OCI-LY1 (cell line): Measurements from ENCODE around the gene MVP.

ENCODE experiments used
- H2AFZ ChIP-seq: fragments of 200-600 bp; sonication (generic), shearing (Covaris generic); 2 replicates; pipeline ENCODE4 v1.6.0; 2014; ENCODE audit warnings: antibody characterized with exemption, mild to moderate bottlenecking, low read length
- H3F3A ChIP-seq: fragments of 200-600 bp; sonication (generic), shearing (Covaris generic); 2 replicates; pipeline ENCODE4 v1.6.0; 2014; ENCODE audit warnings: mild to moderate bottlenecking, antibody characterized with exemption, low read length, moderate library complexity; ENCODE audit not compliant: insufficient read depth
- H3K27ac ChIP-seq: fragments of 200-600 bp; sonication (generic); 2 replicates; pipeline ENCODE4 v1.5.1; 2014; ENCODE audit warnings: low read length, mixed run types, mild to moderate bottlenecking, low read depth; ENCODE audit not compliant: poor library complexity, severe bottlenecking
- H3K27me3 ChIP-seq: fragments of 200-600 bp; sonication (generic); 2 replicates; pipeline ENCODE4 v1.6.0; 2014; ENCODE audit warnings: antibody characterized with exemption, mild to moderate bottlenecking, low read length, moderate library complexity; ENCODE audit not compliant: insufficient read depth
- H3K36me3 ChIP-seq: fragments of 200-600 bp; sonication (generic); 2 replicates; pipeline ENCODE4 v1.6.1; 2014; ENCODE audit warnings: mild to moderate bottlenecking, antibody characterized with exemption, low read length, moderate library complexity, mixed read lengths; ENCODE audit not compliant: insufficient read depth
- H3K4me1 ChIP-seq: fragments of 200-600 bp; sonication (generic); 2 replicates; pipeline ENCODE4 v1.5.1; 2014; ENCODE audit warnings: mild to moderate bottlenecking, low read length, moderate library complexity; ENCODE audit not compliant: insufficient read depth, severe bottlenecking
- H3K4me2 ChIP-seq: fragments of 200-600 bp; sonication (generic), shearing (Covaris generic); 2 replicates; pipeline ENCODE4 v1.6.1; 2014; ENCODE audit warnings: low read length
- H3K4me3 ChIP-seq: fragments of 200-600 bp; sonication (generic); 2 replicates; pipeline ENCODE4 v1.5.1; 2014; ENCODE audit warnings: low read length, low read depth, mild to moderate bottlenecking, mixed read lengths; ENCODE audit not compliant: poor library complexity, severe bottlenecking
- H3K79me2 ChIP-seq: fragments of 200-600 bp; shearing (Covaris generic); 2 replicates; pipeline ENCODE4 v1.6.1; 2016; ENCODE audit warnings: mixed run types, low read length, mixed read lengths; ENCODE audit not compliant: insufficient read depth
- H3K9ac ChIP-seq: fragments of 200-600 bp; sonication (generic), shearing (Covaris generic); 2 replicates; pipeline ENCODE4 v1.6.1; 2014; ENCODE audit warnings: mild to moderate bottlenecking, low read length, mixed read lengths
- H3K9me2 ChIP-seq: fragments of 200-600 bp; sonication (generic), shearing (Covaris generic); 2 replicates; pipeline ENCODE4 v1.6.1; 2014; ENCODE audit warnings: low read depth, mild to moderate bottlenecking, low read length, mixed read lengths
- H3K9me3 ChIP-seq: fragments of 200-600 bp; shearing (Covaris generic); 2 replicates; pipeline ENCODE4 v1.6.1; 2014; ENCODE audit warnings: low read length, mixed read lengths
- H4K20me1 ChIP-seq: fragments of 200-600 bp; sonication (generic), shearing (Covaris generic); 2 replicates; pipeline ENCODE4 v1.6.0; 2016; ENCODE audit warnings: mild to moderate bottlenecking, low read length; ENCODE audit not compliant: insufficient read depth
- EZH2 ChIP-seq: fragments of 200-600 bp; sonication (generic), shearing (Covaris generic); IDR thresholded peaks from 2 replicates; pipeline ENCODE4 v1.8.0; 2017; ENCODE audit warnings: borderline replicate concordance, mixed run types, mild to moderate bottlenecking, antibody characterized with exemption, low read length, moderate library complexity, mixed read lengths
- TF ChIP-seq, protein P1 (sequence below): fragments of 200-600 bp; sonication (generic), shearing (Covaris generic); IDR thresholded peaks from 2 replicates; pipeline ENCODE4 v1.5.1; 2017; ENCODE audit warnings: mild to moderate bottlenecking, antibody characterized with exemption, low read length, moderate library complexity, mixed read lengths

The MVP gene

DNA sequence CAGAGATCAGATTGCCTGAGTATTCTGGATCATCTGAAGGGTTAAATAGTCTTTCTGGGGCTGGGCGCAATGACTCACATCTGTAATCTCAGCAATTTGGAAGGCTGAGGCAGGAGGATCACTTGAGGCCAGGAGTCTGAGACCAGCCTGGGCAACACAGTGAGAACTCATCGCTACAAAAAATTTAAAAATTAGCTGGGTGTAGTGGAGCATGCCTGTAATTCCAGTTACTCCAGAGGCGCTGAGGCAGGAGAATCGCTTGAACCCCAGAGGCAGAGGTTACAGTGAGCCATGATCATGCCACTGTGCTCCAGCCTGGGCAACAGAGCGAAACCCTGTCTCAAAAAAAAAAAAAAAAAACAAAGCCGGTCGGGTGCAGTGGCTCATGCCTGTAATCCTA is 15.7 kb downstream of the MVP start:
- H3K79me2 ChIP-seq, result no peaks in the 10 kb centered on the region

DNA sequence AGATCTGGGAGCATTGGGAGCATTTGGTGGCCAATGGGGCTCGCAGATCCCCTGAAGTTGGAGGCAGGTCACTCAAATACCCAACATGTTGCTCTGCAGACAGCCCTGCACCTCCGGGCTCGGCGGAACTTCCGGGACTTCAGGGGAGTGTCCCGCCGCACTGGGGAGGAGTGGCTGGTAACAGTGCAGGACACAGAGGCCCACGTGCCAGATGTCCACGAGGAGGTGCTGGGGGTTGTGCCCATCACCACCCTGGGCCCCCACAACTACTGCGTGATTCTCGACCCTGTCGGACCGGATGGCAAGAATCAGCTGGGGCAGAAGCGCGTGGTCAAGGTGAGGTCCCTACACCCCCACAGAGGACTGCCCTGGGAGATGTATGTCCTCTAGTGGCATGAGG is 16.4 kb downstream of the MVP start:
- Histone ChIP-seq H3K9me3 (no peaks in the 10 kb centered on the region), H3K36me3 (no peaks in the 10 kb centered on the region), H3K27me3 (no peaks in the 10 kb centered on the region), H3K4me1 (no peaks in the 10 kb centered on the region), H2AFZ (no peak overlapping the region), H3K4me3 (no peak overlapping the region), H3K4me2 (no peak overlapping the region), H3K9me2 (no peaks in the 10 kb centered on the region), H3F3A (no peaks in the 10 kb centered on the region), H3K9ac (no peak overlapping the region), H4K20me1 (no peaks in the 10 kb centered on the region), H3K79me2 (no peaks in the 10 kb centered on the region), H3K27ac (no peak overlapping the region)
- no peak for TF ChIP-seq EZH2
- TF ChIP-seq, protein P1, sequence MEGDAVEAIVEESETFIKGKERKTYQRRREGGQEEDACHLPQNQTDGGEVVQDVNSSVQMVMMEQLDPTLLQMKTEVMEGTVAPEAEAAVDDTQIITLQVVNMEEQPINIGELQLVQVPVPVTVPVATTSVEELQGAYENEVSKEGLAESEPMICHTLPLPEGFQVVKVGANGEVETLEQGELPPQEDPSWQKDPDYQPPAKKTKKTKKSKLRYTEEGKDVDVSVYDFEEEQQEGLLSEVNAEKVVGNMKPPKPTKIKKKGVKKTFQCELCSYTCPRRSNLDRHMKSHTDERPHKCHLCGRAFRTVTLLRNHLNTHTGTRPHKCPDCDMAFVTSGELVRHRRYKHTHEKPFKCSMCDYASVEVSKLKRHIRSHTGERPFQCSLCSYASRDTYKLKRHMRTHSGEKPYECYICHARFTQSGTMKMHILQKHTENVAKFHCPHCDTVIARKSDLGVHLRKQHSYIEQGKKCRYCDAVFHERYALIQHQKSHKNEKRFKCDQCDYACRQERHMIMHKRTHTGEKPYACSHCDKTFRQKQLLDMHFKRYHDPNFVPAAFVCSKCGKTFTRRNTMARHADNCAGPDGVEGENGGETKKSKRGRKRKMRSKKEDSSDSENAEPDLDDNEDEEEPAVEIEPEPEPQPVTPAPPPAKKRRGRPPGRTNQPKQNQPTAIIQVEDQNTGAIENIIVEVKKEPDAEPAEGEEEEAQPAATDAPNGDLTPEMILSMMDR, result no peak

More for the DNA sequence above, 15.7 kb downstream of the MVP start:
- H3F3A ChIP-seq, result no peaks in the 10 kb centered on the region
- no peak overlapping the region for H3K4me3 ChIP-seq
- no peaks in the 10 kb centered on the region for H3K4me1 ChIP-seq
- H3K36me3 ChIP-seq, result no peaks in the 10 kb centered on the region
- H3K9ac ChIP-seq, result no peak overlapping the region
- H4K20me1 ChIP-seq, result no peaks in the 10 kb centered on the region
- no peak overlapping the region for H3K27ac ChIP-seq
- H3K9me3 ChIP-seq, result no peaks in the 10 kb centered on the region
- no peaks in the 10 kb centered on the region for H3K9me2 ChIP-seq
- no peak overlapping the region for H3K4me2 ChIP-seq
- no peaks in the 10 kb centered on the region for H3K27me3 ChIP-seq
- no peak overlapping the region for H2AFZ ChIP-seq
- TF ChIP-seq, protein P1, result no peak
- TF ChIP-seq EZH2, result no peak

DNA sequence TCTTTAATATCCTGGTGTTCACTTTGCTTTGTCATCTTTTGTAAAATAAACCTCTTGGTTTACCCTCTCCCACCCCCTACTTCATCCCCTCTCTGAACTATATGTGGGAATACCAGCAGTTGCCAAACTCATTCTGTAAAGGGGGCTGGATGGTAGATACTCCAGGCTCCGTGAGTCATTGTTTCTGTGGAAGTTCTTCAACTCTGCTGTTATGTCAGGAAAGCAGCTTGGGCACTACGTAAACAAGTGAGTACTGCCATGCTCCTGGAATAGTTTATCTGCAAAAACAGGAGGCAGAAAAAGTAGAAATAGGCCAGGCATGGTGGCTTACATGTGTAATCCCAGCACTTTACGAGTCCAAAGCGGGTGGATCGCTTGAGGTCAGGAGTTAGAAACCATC is 17.6 kb downstream of the MVP start:
- Histone ChIP-seq H3K27me3 (no peaks in the 10 kb centered on the region), H3K9ac (no peak overlapping the region), H3K36me3 (no peaks in the 10 kb centered on the region), H3K9me2 (no peaks in the 10 kb centered on the region), H3F3A (no peaks in the 10 kb centered on the region), H3K27ac (no peak overlapping the region), H4K20me1 (no peaks in the 10 kb centered on the region), H3K4me3 (no peak overlapping the region), H3K79me2 (no peaks in the 10 kb centered on the region), H3K9me3 (no peaks in the 10 kb centered on the region), H3K4me1 (no peaks in the 10 kb centered on the region), H3K4me2 (no peak overlapping the region), H2AFZ (no peak overlapping the region)
- TF ChIP-seq, protein P1, result no peak
- TF ChIP-seq EZH2, result no peak
